ENCODE data around the gene NID2.

GRCh38 chr14:52012635-52013034, 56.2 kb downstream of the NID2 start:
- no peak for TF ChIP-seq ZFP30 (CRISPR knock-in tag; IDR thresholded peaks at IDR 0.05)
- TF ChIP-seq PATZ1 (CRISPR knock-in tag; IDR thresholded peaks at IDR 0.05; ENCODE audit: borderline replicate concordance): no peak
- no peak for TF ChIP-seq BACH2 (CRISPR knock-in tag; IDR thresholded peaks at IDR 0.05; ENCODE audit: borderline replicate concordance)
- TF ChIP-seq ARNTL (CRISPR knock-in tag; IDR thresholded peaks at IDR 0.05; ENCODE audit: borderline replicate concordance, low read depth): no peak
- TF ChIP-seq, protein P1, sequence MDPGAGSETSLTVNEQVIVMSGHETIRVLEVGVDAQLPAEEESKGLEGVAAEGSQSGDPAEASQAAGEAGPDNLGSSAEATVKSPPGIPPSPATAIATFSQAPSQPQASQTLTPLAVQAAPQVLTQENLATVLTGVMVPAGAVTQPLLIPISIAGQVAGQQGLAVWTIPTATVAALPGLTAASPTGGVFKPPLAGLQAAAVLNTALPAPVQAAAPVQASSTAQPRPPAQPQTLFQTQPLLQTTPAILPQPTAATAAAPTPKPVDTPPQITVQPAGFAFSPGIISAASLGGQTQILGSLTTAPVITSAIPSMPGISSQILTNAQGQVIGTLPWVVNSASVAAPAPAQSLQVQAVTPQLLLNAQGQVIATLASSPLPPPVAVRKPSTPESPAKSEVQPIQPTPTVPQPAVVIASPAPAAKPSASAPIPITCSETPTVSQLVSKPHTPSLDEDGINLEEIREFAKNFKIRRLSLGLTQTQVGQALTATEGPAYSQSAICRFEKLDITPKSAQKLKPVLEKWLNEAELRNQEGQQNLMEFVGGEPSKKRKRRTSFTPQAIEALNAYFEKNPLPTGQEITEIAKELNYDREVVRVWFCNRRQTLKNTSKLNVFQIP (CRISPR knock-in tag; IDR thresholded peaks at IDR 0.05; ENCODE audit: borderline replicate concordance, low read depth): no peak
- no peak for TF ChIP-seq ISL1 (CRISPR knock-in tag; IDR thresholded peaks at IDR 0.05)
- no peak for TF ChIP-seq GLIS3 (CRISPR knock-in tag; IDR thresholded peaks at IDR 0.05)
- TF ChIP-seq ZFP3 (CRISPR knock-in tag; IDR thresholded peaks at IDR 0.05): no peak
- TF ChIP-seq ZC3H10 (CRISPR knock-in tag; IDR thresholded peaks at IDR 0.05): no peak
- TF ChIP-seq ZNF8 (CRISPR knock-in tag; IDR thresholded peaks at IDR 0.05): no peak
- no peak for TF ChIP-seq ESRRG (CRISPR knock-in tag; IDR thresholded peaks at IDR 0.05)
